HAP-1 (cell line): ENCODE measurements around the gene NDUFB10.

ENCODE experiments used
- DNase-seq, 2 experiments: peaks; one replicate each; pipeline ENCODE4 v3.0.0-alpha.2; 2016 to 2020; ENCODE audit warnings: low spot score in 2 of 2
- H3K27me3 ChIP-seq: fragments of 250-450 bp; sonication (Bioruptor Pico); 2 replicates; pipeline ENCODE4 v1.5.1; 2020; ENCODE audit warnings: low read depth, mild to moderate bottlenecking, moderate library complexity
- H3K36me3 ChIP-seq: fragments of 250-450 bp; sonication (Bioruptor Pico); replicated peaks from 2 replicates; pipeline ENCODE4 v1.5.1; 2020; ENCODE audit warnings: mild to moderate bottlenecking
- H3K4me1 ChIP-seq: fragments of 250-450 bp; sonication (Bioruptor Pico); 2 replicates; pipeline ENCODE4 v1.5.1; 2020; ENCODE audit warnings: mild to moderate bottlenecking
- H3K4me3 ChIP-seq: fragments of 250-450 bp; sonication (Bioruptor Pico); 2 replicates; pipeline ENCODE4 v1.5.1; 2020; ENCODE audit warnings: mild to moderate bottlenecking, moderate library complexity
- H3K9me3 ChIP-seq: fragments of 250-450 bp; sonication (Bioruptor Pico); 2 replicates; pipeline ENCODE4 v1.5.1; 2020; ENCODE audit warnings: mild to moderate bottlenecking, moderate library complexity
- in situ Hi-C: fragments of 300-500 bp; cut with MboI; formaldehyde crosslinking; loops from 3 replicates; pipeline ENCODE4 v1.14.3; 2020; ENCODE audit warnings: low sequenced_read_pairs, inconsistent platforms, mixed read lengths

The NDUFB10 gene

GRCh38 chr16:2004795-2005517 lies 45.6 kb downstream of the NDUFB10 start:
- in situ Hi-C loops: no loop called here
- Histone ChIP-seq H3K9me3 (no peaks in the 10 kb centered on the region), H3K36me3 (peaks cover 55% of the 10 kb centered on the region), H3K4me1 (peaks cover 21% of the 10 kb centered on the region), H3K4me3 (no peak overlapping the region), H3K27me3 (no peaks in the 10 kb centered on the region)
- DNase-seq: no peak

GRCh38 chr16:2005646-2006045 lies 46.3 kb downstream of the NDUFB10 start:
- DNase-seq: no peak
- no peaks in the 10 kb centered on the region for H3K27me3 ChIP-seq
- H3K4me3 ChIP-seq: no peak overlapping the region
- no peaks in the 10 kb centered on the region for H3K9me3 ChIP-seq
- in situ Hi-C loops: no loop called here
- H3K4me1 ChIP-seq: peaks cover 25% of the 10 kb centered on the region
- peaks cover 53% of the 10 kb centered on the region for H3K36me3 ChIP-seq

DNA sequence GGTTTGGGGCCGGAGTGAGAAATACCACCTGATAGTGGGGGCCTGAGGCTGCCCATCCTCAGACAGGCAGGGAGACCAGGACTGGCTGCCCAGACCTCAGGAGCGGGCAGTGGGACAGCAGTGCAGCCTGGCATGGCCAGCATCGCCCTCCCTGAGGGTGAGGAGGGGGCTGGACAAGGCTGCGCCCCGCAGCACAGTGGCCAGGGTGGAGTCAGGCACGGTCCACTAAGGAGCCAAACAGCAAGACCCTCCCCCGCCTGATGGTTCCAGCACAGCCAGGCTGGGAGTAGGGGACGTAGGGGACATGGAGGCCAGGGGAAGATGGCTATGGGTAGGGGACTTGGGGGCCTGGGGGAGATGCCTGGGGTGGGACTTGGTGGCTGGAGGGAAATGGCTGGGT lies 47.0 kb downstream of the NDUFB10 start:
- Histone ChIP-seq H3K9me3 (no peaks in the 10 kb centered on the region), H3K36me3 (peaks cover 49% of the 10 kb centered on the region), H3K27me3 (no peaks in the 10 kb centered on the region), H3K4me1 (peaks cover 26% of the 10 kb centered on the region), H3K4me3 (no peak overlapping the region)
- in situ Hi-C loops: no loop called here
- no peak for DNase-seq

DNA sequence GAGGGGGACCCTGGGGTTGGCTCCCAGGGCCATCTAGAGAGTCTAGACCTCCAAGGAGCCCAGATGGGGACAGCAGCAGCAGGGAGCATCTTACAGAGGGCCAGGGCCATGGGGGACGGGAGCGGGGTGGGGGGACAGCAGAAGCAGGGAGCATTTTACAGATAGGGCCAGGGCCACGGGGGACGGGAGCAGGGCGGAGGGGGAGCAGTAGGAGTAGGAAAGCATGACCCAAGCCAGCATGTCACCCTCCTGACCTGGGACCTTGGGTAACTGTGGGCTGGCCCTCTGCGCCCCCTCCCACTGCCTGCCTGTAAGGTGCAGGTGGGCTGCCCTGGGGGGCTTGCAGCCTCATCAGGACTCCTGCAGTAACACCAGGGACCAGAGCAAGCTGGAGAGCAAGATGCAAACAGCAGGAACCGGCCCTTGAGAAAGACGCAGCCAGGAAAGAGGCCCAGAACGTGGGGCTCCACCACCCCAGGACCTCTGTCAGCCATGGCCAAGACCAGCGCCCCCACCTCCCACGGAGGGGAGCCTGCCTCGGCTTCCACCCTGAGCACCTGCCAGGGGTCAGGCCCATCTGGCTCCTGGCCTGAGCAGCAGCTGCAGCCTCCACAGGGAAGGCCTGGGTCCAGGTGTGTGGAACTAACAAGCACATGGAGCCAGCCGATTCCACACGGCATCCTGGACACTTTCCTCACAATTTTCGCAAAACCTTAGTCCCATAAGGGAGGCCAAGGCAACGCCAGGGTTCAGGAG lies 47.9 kb downstream of the NDUFB10 start:
- no peak for DNase-seq
- Histone ChIP-seq H3K27me3 (no peaks in the 10 kb centered on the region), H3K4me1 (peaks cover 26% of the 10 kb centered on the region), H3K9me3 (no peaks in the 10 kb centered on the region), H3K4me3 (peak overlapping the region; percentile 78), H3K36me3 (peaks cover 39% of the 10 kb centered on the region)
- in situ Hi-C loops: no loop called here

GRCh38 chr16:2008009-2008526 lies 48.7 kb downstream of the NDUFB10 start:
- in situ Hi-C loops: no loop called here
- Histone ChIP-seq H3K4me3 (peak overlapping the region; percentile 78), H3K27me3 (no peaks in the 10 kb centered on the region), H3K9me3 (no peaks in the 10 kb centered on the region), H3K4me1 (peaks cover 26% of the 10 kb centered on the region), H3K36me3 (peaks cover 31% of the 10 kb centered on the region)
- DNase-seq: no peak

GRCh38 chr16:2008631-2009163 lies 49.4 kb downstream of the NDUFB10 start:
- peak in 1 of 2 experiments; percentile 66 for DNase-seq

DNA sequence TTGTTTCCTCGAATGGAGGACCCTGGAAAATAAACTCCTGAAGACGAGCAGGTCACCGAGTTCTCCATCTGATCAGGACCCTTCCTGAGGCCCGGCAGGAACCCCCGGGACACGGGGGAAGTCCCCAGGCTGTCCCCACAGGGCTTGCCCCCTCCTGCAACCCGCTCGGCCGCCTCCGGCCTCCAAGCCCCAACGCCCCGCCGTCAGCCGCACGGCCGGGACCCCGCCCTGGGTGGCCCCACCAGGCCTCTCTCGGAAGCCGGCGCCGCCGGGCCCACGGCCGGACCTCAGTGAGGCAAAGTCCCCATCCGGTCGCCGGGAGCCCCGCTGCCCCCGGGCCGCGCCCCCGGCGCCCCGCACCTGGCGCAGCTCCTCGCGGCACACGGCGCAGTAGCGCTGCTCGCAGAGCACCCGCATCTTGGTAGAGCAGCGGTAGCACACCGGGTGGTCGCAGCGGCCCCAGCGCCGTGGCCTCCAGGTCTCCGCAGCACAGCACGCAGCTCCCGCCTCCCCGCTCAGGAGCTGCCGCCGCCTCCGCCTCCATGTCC lies 49.9 kb downstream of the NDUFB10 start:
- no peak for DNase-seq
- Histone ChIP-seq H3K4me3 (peak overlapping the region; percentile 78), H3K27me3 (no peaks in the 10 kb centered on the region), H3K4me1 (peaks cover 23% of the 10 kb centered on the region), H3K36me3 (peaks cover 26% of the 10 kb centered on the region), H3K9me3 (no peaks in the 10 kb centered on the region)
- in situ Hi-C loops: no loop called here

More at GRCh38 chr16:2008631-2009163, 49.4 kb downstream of the NDUFB10 start:
- in situ Hi-C loops: no loop called here
- Histone ChIP-seq H3K4me3 (peak overlapping the region; percentile 78), H3K9me3 (no peaks in the 10 kb centered on the region), H3K36me3 (peaks cover 26% of the 10 kb centered on the region), H3K4me1 (peaks cover 26% of the 10 kb centered on the region), H3K27me3 (no peaks in the 10 kb centered on the region)

- peak within 1 kb of the TSS; percentile 78 for H3K4me3 ChIP-seq
Observed at GRCh38 chr16:2009791-2010510, 50.6 kb downstream of the NDUFB10 start, which contains the start of gene ZNF598. Gene ZNF598 (minus strand): TSS chr16:2009821.

More at GRCh38 chr16:2009791-2010510, 50.6 kb downstream of the NDUFB10 start, which contains the start of gene ZNF598:
- DNase-seq: peak; percentile 76 to 86
- H3K4me1 ChIP-seq: peaks cover 21% of the 10 kb centered on the region
- in situ Hi-C loops: no loop called here
- no peaks in the 10 kb centered on the region for H3K9me3 ChIP-seq
- H3K27me3 ChIP-seq: no peaks in the 10 kb centered on the region
- peaks cover 26% of the 10 kb centered on the region for H3K36me3 ChIP-seq
